ENCODE measurements around the gene ARRDC3.
A peak's percentile ranks its signal among the peaks of the same experiment; 100 is the strongest.
"Not testable (repeated sequence)": the region's sequence is repeated elsewhere in the genome, so short reads cannot be mapped to it uniquely, and the experiment has no call there.

ARRDC3 gene

DNA sequence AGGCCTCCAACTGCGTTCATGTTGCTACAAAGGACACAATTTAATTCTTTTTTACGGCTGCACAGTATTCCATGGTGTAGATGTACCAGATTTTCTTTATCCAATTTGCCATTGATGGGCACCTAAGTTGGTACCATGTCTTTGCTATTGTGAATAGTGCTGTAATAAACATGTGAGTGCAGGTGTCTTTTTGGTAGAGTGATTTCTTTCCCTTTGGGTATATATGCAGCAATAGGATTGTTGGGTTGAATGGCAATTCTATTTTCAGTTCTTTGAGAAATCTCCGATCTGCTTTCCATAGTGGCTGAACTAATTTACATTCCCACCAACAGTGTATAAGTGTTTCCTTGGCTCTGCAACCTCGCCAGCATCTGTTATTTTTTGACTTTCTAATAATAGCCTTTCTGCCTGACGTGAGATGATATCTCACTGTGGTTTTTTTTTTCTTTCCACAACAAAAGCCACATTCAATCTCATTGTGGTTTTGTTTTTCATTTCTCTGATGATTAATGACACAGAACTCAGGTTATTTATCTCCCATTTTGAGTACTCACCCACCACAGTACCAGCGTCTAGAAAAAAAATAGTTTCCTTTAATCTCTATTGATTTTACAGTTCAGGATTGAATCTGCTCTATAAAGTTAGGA is 21.9 kb downstream of the ARRDC3 start:
- peak in 1 of 2 donors; percentile 11 for DNase-seq (ENCODE audit: low read depth in 1 of 2, low spot score in 1 of 2)

GRCh38 chr5:91359962-91360609 is 23.0 kb downstream of the ARRDC3 start:
- no peak for DNase-seq (ENCODE audit: low read depth in 1 of 2, low spot score in 1 of 2)

GRCh38 chr5:91357806-91358205 is 25.3 kb downstream of the ARRDC3 start:
- no peak for DNase-seq (ENCODE audit: low read depth in 1 of 2, low spot score in 1 of 2)

GRCh38 chr5:91357012-91357634 is 26.0 kb downstream of the ARRDC3 start:
- DNase-seq (ENCODE audit: low read depth in 1 of 2, low spot score in 1 of 2) = no peak

GRCh38 chr5:91354867-91355266 is 28.2 kb downstream of the ARRDC3 start:
- not testable (repeated sequence) for DNase-seq (ENCODE audit: low read depth in 1 of 2, low spot score in 1 of 2)

DNA sequence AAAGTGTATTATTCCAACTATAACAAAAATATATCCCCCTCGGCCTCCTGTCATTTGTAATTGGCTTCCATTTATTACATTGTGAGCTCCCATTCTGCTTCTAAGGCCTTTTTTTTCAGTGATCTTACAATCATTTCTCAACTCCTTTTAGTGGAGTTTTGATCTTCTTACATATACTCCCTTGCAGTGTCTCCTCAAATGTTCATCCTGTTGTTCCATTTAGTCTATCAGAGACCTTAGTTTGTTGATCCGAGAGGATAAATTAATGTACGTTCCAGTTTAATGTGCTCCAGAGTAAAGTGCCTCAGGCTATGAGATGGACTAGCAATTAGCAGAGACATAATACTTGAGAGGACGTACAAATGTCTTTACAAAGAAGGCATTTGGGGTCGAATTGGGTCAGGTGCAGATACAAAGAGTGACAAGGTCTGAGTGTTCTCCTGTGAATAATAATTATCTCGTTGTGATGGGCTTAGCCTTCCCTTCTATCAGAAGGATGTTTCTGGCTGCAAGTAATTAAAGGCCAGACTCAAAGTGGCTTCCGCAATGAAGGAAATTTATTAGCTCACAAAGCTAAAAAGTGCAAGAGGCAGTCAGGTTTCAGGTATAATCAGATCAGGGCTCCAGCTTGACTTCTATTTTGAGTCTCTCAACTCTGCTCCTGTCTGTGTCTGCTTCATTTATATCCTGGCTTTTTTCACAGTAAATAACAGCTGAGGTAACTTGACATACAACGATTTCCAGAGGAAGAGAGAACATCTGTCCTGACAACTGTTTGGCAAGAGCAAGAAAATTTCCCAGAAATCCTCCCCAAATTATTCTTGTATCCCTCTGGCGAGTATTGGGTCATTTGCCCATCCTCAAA is 30.1 kb downstream of the ARRDC3 start:
- DNase-seq (ENCODE audit: low read depth in 1 of 2, low spot score in 1 of 2) = no peak

DNA sequence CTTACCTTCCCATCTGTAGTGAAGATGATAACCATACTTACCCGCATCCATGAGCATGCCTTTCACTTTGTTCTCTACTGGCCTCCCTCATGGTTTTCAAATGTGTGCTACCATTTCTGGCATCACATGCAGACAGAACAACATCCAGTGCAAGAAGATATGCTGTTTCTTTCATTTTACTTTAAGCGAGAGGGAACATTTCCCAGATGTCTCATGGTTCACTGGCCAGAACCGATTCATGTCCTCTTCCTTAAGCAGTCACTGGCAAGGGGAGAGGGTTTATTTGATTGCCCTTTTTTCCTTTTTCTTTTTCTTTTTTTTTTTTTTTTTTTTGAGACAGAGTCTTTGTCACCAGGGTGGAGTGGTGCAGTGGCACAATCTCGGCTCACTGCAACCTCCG is 37.7 kb downstream of the ARRDC3 start:
- no peak for DNase-seq (ENCODE audit: low read depth in 1 of 2, low spot score in 1 of 2)

DNA sequence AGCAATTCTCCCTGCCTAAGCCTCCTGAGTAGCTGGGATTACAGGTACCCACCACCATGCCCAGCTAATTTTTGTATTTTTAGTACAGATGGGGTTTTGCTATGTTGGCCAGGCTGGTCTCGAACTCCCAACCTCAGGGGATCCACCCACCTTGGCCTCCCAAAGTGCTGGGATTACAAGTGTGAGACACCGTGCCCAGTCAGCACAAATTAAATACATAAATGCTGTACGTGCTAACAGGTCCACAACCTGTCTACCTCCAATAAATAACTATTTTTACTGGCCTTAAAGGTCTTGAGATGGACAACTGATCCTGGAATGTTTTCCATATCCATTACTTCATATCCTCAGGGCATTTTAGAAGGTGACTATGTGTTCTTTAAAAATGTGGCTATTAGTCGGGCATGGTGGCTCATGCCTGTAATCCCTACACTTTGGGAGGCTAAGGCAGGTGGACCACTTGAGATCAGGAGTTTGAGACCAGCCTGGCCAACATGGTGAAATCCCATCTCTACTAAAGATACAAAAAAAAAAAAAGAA is 38.4 kb downstream of the ARRDC3 start:
- not testable (repeated sequence) for DNase-seq (ENCODE audit: low read depth in 1 of 2, low spot score in 1 of 2)

- no peak for DNase-seq (ENCODE audit: low read depth in 1 of 2, low spot score in 1 of 2)
These were observed 39.2 kb downstream of the ARRDC3 start for GRCh38 chr5:91343916-91344315.

GRCh38 chr5:91342931-91343330 is 40.2 kb downstream of the ARRDC3 start:
- DNase-seq (ENCODE audit: low read depth in 1 of 2, low spot score in 1 of 2) = not testable (repeated sequence)

GRCh38 chr5:91341154-91341553 is 42.0 kb downstream of the ARRDC3 start:
- DNase-seq (ENCODE audit: low read depth in 1 of 2, low spot score in 1 of 2) = no peak

DNA sequence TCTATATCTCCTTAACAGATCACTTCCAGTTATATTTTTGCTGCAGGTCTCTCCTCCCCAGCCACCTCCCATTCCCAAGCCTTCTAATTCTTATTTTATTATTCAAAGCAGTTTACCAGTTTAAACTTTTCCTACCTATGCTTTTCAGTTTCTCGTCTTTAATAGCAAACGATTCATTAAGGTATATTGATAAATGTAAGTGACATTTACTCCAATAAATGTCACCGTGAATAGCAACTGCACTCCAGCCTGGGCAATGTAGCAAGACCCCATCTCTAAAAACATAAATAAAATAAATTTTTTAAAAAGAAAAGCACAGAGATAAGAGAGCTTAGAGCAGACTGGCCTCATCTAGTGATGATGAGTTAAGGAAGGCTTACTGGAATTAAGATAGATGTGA is 42.6 kb downstream of the ARRDC3 start:
- no peak for DNase-seq (ENCODE audit: low read depth in 1 of 2, low spot score in 1 of 2)

DNA sequence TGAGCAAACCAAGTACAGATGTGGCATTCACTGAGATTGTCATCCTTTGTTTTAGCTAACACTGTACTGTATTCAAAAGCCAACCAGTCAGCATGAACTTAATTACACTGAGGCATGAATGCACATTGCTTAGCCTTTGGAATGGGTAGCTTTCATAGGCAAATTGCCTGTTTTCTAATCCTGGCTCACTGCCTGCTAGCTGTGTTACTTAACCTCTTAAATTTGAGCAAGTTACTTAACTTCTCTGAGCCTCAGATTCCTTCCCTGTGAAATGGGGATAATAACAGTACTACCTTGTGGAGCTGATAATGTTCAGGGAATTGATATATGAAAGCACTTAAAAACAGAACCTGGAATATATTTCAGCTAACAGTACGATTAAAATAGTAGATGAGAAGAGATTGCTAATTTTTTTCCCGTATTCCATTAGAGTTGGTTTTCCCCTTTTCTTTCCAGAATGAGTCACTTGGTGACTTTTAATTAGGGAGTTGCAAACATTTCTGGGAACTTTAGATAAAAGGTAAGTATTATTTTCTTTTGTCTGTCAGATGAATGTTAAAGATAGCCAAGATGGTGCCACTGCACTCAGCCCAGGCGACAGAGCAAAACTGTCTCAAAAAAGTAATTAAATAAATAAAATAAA is 43.9 kb downstream of the ARRDC3 start:
- no peak for DNase-seq (ENCODE audit: low read depth in 1 of 2, low spot score in 1 of 2)

DNA sequence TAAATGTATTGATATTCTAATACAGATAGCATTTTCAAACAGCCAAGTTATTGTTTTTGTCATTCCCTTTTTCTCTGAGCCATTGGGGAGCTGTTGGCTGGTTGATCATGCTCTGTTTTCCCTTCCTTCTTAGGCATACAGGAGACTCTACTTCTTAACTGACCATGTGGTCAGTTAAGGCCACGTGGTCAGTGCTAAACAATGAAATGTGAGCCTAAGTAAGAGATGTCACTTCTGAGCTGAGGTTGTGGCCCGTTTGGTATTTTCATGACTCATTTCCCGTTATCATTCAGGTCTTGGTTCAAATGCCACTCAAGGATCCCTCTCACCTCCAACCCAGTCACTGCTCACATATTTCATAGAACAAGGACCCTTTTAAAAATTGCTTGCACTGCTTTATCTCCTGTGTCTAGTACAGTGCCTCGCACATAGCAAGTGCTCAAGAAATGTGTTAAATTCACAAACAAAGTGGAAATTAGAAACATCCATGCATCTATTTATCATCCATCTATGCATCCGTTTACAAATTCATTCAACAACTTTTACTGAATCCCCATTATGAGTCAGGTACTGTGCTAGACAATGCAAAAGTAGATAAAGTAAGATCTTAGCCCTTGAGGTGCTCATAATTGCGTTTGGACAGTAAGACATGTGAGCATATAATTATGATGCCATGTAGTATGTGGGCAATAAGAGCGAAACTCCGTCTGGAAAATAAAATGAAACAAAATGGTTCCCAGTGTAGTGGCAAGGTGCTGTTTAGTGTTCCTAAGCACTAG is 50.7 kb downstream of the ARRDC3 start:
- no peak for DNase-seq (ENCODE audit: low read depth in 1 of 2, low spot score in 1 of 2)

DNA sequence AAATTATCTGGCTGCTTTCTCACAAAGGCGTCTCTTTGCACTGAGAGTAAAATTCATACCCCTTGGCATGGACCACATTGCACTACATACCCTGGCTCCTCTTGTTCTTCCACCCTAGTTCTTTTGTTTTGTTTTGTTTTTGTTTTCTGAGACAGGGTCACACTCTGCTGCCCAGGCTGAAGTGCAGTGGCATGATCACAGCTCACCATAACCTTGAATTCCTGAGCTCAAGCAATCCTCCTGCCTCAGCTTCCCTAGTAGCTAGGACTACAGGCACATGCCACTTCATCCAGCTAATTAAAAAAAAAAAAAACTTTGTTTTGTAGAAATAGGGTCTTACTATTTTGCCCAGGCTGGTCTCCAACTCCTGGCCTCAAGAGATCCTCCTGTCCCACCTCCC is 51.4 kb downstream of the ARRDC3 start:
- DNase-seq (ENCODE audit: low read depth in 1 of 2, low spot score in 1 of 2) = no peak

DNA sequence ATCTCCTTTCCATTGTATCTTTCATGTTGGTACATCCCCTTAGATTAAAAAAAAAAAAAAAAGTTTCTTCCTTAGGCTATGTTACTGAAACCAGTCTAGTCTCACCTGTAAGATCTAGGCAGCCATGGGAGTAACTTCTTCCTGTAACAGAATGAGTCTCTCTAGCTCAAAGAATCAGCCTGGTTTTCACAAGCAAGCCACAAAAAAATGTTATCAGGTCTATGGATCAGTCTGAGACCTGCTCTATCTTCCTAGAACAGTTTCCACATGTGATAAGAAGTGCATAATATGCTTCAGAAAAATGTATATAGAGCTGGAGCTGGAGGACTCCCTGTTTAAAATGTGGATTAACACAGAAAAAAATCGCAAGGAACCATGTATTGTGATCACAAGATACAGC is 53.8 kb downstream of the ARRDC3 start:
- no peak for DNase-seq (ENCODE audit: low read depth in 1 of 2, low spot score in 1 of 2)

GRCh38 chr5:91328743-91329142 is 54.4 kb downstream of the ARRDC3 start:
- DNase-seq (ENCODE audit: low read depth in 1 of 2, low spot score in 1 of 2) = no peak

GRCh38 chr5:91322981-91323380 is 60.1 kb downstream of the ARRDC3 start:
- not testable (repeated sequence) for DNase-seq (ENCODE audit: low read depth in 1 of 2, low spot score in 1 of 2)

DNA sequence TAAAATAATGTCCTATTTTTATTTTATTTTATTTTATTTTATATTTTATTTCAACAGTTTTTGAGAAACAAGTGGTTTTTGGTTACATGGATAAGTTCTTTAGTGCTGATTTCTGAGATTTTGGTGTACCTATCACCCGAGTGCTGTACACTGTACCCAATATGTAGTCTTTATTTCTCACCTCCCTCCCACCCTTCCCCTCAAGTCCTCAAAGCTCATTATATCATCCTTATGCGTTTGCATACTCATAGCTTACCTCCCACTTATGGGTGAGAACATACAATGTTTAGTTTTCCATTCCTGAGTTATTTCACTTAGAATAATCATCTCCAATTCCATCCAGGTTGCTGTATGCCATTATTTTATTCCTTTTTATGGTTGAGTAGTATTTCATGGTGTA is 63.5 kb downstream of the ARRDC3 start:
- DNase-seq (ENCODE audit: low read depth in 1 of 2, low spot score in 1 of 2) = no peak

DNA sequence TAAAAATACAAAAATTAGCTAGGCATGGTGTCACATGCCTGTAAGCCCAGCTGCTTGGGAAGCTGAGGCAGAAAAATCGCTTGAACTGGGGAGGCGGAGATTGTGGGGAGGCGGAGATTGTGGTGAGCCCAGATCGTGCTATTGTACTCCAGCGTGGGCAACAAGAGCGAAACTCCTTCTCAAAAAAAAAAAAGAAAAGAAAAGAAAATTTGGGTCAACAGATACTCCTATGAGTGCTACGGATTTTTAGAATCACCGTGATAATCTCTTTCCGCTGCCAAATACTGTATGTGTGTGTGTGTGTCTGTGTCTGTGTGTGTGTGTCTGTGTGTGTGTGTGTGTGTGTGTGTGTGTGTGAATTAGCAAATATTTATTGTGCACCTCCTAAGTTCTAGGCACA is 64.4 kb downstream of the ARRDC3 start:
- no peak for DNase-seq (ENCODE audit: low read depth in 1 of 2, low spot score in 1 of 2)

All from activated CD4-positive, alpha-beta T cell treated with anti-CD3 and anti-CD28 coated beads, Interleukin-2, amount 50 U/mL, for 24 hours (primary cell).